Umbilical cord (tissue), 2 donors: ENCODE results near the gene ASPG. TPM values are rescaled to one million over a fixed set of nuclear protein-coding genes. Genes with fewer than 3 reads are reported as not detected.
"Not testable (repeated sequence)": the region's sequence is repeated elsewhere in the genome, so short reads cannot be mapped to it uniquely, and the experiment has no call there.

Source experiments
- DNase-seq: peaks from one replicate; pipeline ENCODE4 v3.0.0-alpha.2; 2015; ENCODE audit warnings: low spot score
- total RNA-seq: library from RNA; depleted of rRNA; stranded (reverse); fragments of >200 nt; gene quantifications from one replicate; pipeline ENCODE4 v1.2.3, GENCODE V29; 2014; ENCODE audit warnings: low replicate concordance; ENCODE audit not compliant: insufficient read depth

Gene ASPG
- total RNA-seq, 1 donor from 2014 or later: 12.5 TPM

GRCh38 chr14:104145826-104146601 is 60.5 kb downstream of the ASPG start:
- no peak for DNase-seq

DNA sequence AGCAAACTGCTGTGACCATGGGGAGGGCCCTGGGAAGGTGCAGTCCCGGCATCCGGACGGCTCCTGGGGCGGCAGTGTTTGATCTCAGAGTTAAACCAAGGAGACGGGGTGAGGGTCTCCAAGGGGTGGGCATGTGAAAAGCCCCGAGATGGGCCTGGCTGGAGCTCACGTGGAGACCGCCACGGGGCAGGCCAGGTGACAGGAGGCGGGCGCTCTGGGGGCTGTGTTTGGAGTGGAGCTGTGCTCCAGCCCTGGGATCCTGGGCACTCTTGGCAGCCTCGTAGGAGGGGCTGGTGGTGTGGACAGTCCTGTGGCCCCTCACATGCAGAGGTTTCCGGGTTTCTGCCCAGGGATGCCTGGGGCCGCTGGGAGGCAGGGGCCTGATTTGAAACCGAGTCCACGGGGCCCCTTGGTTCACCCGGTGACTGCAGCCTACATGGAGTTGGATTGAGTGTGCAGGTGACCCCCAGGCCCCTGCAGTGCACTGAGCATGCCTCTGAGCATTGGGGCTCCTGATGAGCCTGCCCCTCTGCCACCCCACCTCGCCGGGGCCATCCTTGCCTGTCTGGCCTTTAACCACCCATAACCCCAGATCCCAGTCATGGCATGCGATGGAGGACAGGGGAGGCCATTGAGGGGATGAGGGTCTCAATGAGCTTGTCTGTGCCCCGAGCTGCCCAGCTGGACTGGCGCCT is 61.3 kb downstream of the ASPG start:
- DNase-seq: no peak

- no peak for DNase-seq
These were observed 62.0 kb downstream of the ASPG start for GRCh38 chr14:104147346-104148125.

DNA sequence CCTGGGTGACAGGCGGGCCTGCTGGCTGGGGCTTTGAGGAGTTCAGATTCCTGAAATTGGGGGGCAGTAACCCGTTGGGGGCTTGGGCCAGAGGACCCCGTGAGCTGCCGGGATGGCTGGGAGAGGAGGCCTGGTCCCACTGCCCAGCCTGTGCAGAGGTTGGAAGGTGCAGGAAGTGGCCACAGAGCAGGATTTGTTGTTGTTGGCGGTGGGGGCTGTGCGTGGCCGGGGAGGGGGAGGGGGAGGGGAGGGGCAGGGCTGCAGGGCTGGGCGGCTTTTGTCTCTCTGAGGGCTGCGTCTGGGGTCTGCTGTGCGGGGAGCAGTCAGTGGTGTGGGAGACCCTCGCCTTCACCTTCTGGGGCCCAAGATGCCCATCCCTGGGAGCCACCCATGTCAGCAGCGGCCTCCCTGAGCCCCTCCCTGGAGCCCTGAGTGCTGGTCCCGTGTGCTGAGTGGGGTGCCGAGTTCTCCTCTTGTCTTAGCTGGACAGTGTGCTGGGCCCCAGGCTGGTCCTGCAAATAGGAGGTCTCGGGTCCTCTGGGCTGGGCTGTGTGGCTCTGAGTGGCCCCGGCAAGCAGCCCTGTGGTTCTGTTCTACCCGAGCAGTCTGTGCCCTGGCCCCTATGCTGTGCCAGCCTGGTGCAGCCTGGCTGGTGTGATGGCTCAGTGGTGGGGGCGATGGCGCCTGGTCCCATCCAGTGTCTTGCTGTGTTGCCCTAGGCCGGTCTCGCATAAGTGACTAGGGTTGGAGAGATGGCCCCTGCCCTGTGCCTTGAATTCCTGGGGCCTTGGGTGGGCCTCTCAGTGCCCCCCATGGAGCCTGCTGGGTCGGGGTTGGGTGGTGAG is 63.2 kb downstream of the ASPG start:
- no peak for DNase-seq

DNA sequence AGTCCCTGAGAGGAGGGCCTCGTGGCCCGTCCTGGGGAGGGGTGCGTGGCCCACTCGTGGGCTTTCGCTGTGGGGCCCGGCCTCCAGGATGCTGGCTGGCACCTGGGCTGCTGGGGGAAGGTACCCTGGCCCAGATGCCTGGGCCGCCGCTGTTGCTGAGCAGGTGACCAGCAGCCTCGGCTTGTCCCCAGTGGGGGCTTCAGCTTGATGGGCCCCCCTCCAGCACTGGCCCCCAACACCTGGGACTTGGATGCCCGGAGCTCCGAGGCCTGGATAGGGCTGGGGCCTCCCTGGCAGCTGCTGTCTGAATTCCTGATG is 63.7 kb downstream of the ASPG start:
- DNase-seq: no peak

GRCh38 chr14:104149617-104150135 is 64.2 kb downstream of the ASPG start:
- DNase-seq: peak; percentile 92

GRCh38 chr14:104150136-104151025 is 64.9 kb downstream of the ASPG start:
- peak; percentile 95 for DNase-seq

GRCh38 chr14:104151026-104151381 is 65.5 kb downstream of the ASPG start:
- DNase-seq: no peak

GRCh38 chr14:104151566-104152245 is 66.2 kb downstream of the ASPG start:
- no peak for DNase-seq

DNA sequence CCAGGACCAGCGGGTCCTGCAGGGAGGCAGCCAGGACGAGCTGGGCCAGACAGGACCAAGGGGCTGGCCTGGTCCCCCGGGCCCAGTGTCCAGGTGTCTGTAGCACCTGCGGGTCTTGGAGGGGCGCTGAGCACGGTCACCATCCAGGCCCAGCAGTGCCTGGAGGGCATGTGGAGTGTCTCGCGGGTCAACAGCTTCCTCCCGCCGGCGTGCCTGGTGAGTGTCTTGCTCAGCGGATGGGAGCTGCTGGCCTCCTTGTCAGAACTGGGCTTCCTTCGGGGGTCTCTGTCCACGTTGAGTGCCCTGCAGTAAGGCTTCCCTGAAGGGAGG is 66.7 kb downstream of the ASPG start:
- DNase-seq: no peak

- DNase-seq: no peak
These were observed 67.3 kb downstream of the ASPG start for GRCh38 chr14:104152686-104153393.

DNA sequence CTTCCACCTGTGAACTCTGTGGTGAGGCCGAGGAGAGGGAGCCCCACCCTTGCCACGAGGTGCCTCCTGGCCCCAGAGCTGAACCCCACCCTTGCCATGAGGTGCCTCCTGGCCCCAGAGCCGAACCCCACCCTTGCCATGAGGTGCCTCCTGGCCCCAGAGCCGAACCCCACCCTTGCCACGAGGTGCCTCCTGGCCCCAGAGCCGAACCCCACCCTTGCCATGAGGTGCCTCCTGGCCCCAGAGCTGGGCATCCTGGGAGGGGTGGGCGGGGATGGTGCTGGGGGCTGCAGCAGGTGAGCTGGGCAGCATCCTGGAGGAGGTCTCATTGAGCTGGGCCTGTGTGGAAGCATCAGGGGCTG is 67.9 kb downstream of the ASPG start:
- DNase-seq: not testable (repeated sequence)

GRCh38 chr14:104154246-104154645 is 68.7 kb downstream of the ASPG start:
- no peak for DNase-seq

DNA sequence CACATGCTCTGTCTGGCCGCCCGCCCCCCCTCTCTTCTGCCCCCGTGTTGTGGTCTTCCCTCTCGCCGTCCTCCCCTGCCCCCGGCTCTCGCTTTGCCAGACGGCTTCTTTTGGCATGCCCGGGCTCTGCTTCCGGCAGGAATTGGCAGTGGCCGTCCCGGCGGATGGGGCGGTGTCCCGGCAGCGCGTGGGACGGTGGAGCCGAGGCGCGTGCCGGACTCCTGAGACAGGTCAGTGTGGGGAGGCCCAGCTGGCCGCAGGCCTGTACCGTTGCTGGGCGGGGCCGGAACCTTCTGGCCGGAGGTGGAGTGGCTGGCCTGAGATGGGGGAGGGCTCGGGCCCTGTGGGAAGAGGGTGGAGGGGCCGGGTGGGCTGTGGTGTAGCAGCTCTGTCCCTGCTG is 70.0 kb downstream of the ASPG start:
- no peak for DNase-seq

- DNase-seq: no peak
These were observed 70.6 kb downstream of the ASPG start for GRCh38 chr14:104156142-104156541.

GRCh38 chr14:104157016-104157928 is 71.8 kb downstream of the ASPG start:
- DNase-seq: no peak

DNA sequence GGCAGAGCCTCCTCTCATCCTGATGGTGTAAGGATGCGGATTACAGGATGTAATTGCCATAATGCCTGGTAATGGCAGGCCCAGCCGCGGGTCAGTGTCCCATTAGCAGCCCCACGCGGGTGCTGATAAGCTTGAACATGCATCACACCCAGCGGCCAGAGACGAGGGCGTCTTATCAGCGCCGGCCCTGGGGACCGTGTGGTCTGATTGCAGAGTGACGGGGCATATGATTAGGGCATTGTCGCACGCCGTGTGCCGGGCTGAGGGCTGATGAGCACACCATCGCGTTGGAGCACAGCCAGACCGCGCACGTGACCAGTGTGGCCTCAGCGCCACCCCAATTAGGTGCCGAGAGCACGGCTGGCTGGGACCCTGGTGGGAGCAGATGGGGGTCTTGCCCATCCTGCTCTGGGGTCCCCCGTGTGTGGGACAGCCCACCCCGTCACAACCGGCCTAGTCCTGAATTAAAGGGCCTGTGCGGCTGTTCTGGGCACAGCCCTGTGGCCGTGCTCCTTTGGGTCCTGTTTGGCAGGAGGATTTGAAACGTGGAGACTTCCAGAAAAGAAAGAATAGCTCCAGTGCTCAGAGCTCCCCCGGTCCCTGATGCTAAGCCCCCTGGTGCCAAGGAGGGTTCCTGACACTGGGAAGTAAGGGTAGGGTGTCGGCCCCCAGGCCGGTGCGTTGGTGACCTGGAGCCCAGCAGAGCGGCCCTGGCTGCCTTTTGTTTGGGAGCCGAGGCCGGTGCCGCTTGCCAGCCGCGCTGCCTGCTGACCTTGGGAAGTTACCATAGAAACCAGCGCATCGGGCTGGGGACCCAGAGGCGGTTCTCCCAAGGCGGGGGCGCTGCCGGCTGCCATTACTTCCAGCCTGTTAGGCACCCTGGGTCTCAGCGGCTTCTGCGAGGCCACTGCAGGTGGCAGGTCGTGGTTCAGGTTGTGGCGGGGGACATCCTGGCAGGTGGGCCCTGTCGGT is 73.6 kb downstream of the ASPG start:
- DNase-seq: no peak
